ENCODE data around the gene THRB.

Gene THRB

DNA sequence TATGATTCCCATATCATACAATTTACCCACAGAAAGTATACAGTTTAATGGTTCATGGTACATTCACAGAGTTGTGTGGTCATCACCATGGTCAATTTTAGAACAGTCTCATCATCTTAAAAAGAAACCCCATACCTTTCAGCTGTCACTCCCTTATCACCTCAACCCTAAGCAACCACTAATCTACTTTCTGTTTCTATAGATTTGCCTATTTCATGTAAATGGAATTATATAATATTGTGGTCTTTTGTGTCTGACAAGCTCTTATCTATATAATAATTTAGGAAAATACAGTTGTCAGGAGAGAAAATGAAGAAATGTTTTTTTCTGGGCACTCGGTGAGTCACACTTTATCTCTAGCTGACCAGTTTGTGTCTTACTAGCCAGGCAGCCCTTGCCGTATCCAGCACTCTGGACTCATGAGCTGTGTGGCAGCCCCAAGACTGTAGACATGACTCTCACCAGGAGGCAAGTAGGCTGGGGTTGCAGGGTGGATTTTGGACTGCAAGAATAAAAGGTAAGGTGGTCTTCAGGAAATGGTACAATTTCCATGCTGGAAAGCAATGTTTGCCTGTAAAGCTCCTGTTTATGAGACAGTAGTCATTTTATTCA lies 234.6 kb downstream of the THRB start:
- no peak for FAIRE-seq

- FAIRE-seq, result no peak
Observed at GRCh38 chr3:24258727-24259600, 235.7 kb downstream of the THRB start.

- no peak for FAIRE-seq
Observed at GRCh38 chr3:24258260-24258659, 236.4 kb downstream of the THRB start.

- FAIRE-seq, result no peak
Observed at GRCh38 chr3:24255414-24255813, 239.2 kb downstream of the THRB start.

DNA sequence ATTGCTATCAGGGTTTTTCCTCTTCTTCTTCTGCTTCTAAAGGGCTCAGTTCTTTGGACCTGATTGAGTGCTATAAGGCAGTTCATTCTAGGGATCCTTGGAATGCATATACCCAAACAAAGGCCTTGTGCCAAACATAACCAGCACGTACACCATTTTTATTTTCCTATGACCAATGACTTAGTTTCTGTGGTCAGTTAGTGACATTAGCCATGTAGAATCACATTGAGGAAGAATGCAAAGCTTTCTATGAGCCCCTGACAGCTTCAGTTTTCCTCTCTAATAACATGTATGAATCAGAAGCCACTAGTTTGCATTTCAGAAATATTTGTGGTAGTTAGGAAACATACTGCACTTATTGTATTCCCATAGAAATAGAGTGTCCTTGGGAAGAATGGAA lies 240.0 kb downstream of the THRB start:
- FAIRE-seq, result no peak

GRCh38 chr3:24253336-24253735 lies 241.3 kb downstream of the THRB start:
- no peak for FAIRE-seq

DNA sequence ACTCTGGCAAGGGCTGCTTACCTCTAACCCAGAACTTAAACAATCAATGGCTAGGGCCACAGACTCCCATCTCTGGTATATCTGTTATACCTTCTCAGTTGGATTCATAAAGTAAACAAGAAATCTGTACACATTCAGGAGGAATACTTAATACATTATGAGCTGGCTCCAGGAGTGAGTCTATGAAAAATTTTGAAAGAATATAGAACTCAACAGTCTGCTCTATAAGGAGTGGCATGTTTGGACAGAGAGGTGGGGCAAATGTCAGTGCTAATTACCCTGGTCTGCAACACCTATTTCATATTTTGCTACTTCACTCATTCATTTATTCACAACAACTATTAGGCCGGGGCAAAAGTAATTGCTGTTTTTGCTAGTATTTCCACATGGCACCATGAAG lies 245.1 kb downstream of the THRB start:
- no peak for FAIRE-seq

GRCh38 chr3:24245056-24245455 lies 249.6 kb downstream of the THRB start:
- FAIRE-seq, result no peak

DNA sequence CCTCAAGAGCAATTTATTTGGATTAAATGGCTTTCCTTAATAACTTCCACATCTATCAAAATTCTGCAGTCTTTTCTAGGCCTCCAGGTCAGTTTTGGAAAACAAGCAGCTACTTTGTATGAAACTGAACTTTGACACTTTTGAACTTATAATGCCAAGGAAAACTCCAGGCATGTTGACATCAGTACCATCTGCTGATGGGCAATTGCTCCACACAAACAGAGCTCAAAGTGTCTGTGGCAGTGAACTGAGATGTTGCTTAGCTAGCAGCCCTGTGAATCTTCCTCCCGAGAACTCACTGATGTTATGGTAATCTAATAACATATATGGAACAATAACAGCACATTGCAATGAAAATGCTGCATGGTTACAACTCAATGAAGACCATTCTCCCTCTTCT lies 250.2 kb downstream of the THRB start:
- FAIRE-seq, result no peak

DNA sequence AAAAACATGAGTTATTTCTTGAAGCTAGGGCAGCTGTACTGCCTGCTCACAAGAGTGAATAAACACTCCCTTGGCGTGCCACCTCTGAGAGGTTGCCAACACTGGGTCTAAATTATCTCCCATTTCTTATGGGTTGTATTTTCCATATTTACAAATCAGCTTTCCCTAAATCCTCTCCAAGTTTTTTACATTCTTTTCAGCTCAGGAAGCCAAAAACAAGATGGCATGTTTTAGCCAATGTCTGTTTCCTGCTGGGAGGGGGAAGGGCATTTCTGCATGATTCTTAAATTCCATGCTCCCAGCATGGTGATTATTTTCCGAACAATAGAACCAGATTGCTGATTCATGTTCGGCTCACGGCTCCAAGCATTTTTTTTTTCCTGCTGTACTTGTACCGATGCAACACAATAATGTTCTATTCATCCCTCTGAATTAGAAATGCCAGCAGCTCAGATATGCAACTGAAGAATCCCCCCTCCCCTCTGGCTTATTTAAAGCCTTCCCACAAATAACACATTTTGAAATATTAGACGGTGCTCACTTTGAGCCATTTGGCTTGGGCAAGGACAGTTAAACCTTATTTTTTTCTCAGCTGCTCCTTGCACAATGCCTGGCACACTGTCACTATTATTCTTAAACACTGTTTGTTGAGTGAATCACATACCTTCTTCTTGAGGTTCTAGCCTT lies 252.5 kb downstream of the THRB start:
- no peak for FAIRE-seq

GRCh38 chr3:24240306-24240705 lies 254.3 kb downstream of the THRB start:
- no peak for FAIRE-seq

- peak; percentile 88 for FAIRE-seq
Observed at GRCh38 chr3:24237971-24238706, 256.5 kb downstream of the THRB start.

DNA sequence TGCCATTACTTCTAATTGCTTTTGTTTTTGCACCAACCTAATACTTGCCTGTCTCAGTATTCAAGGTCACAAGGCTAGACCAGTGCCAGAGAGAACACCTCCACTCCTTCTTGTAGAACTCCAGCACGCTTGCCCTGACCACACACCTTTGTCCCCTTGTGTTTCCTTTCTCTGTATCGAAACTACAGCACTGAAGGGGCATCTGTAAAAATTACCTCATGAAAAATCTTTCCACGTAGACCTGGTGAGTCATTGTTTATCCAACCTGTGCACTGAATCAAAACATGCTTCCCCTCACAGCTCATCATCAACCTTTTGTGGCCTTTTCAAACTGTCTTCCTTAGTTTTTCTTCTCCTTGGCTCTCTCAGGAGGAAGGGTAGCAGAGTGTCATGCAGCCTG lies 259.5 kb downstream of the THRB start:
- FAIRE-seq, result no peak

GRCh38 chr3:24232784-24233183 lies 261.9 kb downstream of the THRB start:
- FAIRE-seq, result no peak

DNA sequence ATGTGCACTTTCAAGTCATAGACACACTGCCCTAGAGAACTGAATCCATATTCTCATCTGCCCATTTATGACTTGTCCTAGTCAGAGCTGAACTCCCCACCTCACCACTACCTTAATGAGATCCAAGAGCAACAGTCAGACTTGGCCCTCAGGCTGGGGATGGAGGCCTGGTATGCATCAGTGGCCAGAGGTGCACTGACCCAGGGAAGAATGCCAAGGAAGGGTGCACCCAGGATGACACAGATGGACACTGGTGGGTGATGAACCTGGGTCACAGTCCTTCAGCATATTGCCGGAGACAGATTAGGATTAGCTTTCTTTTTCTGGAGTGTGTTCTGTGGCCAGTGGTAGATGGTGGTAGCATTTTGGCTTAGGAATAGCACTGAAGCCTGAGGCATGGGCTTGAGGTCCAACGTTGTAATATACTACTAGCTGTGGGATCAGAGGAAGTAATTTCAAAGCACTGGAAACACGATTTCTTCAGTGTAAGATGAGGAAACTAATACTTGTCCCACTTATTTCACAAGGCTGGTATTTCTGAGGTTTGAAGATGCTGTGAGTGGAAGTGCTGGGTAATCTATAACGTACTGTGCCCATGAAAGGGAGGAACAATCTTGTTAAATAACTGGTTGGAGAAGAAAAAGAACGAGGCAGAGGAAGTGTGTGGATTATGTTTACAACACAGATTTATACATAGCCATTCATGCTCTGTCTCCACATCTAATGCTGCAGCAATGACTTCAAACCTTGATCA lies 265.0 kb downstream of the THRB start:
- FAIRE-seq, result no peak

GRCh38 chr3:24227635-24228034 lies 267.0 kb downstream of the THRB start:
- no peak for FAIRE-seq

- FAIRE-seq, result no peak
Observed at GRCh38 chr3:24226397-24226796, 268.3 kb downstream of the THRB start.

GRCh38 chr3:24225385-24225950 lies 269.2 kb downstream of the THRB start:
- no peak for FAIRE-seq

GRCh38 chr3:24224666-24225384 lies 269.8 kb downstream of the THRB start:
- no peak for FAIRE-seq

DNA sequence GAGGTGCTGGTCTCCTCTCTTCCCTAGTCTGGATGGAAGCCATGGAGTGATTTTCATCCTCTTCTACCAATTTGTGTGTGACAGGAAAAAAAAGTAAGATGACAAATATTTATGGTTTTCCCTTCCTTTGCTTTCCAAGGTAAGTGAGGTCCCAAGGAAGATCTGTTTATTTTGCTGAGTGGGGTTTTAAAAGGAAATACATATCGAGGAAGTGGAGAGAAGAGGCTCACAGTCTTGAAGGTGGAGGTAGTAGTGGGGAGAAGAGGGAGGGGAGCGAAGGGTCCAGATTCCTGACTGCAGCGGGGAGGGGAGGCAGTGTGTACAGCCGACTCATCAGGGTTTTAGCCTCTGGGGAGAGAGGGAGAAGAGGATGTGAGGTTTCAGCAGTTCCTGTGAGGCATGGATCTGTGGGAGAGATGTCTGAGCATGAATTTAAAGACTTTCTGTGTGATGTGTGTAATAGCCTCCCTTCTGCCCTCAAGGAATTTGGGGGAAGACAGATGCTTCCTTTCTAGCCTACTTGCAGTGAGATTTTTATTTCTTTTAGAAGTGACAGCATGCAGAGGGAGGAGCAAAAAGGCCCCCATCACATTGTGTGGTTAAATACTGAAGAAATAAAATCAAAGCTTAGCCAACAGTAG lies 272.4 kb downstream of the THRB start:
- FAIRE-seq, result no peak

Measured in endometrium (tissue), 2 donors.